Sigmoid colon (tissue), 4 donors: ENCODE results near the gene USP7.

ENCODE experiments used
- CTCF ChIP-seq, 4 experiments: fragments of 450-650 bp in 3 of 4; fragments of 200-600 bp in 1 of 4; IDR thresholded peaks; one replicate each; pipeline ENCODE4 v1.5.1; 2016 to 2019; ENCODE audit warnings: antibody characterized with exemption in 4 of 4, mild to moderate bottlenecking in 3 of 4, moderate library complexity in 2 of 4
- EP300 ChIP-seq, 4 donors: sonication (generic); formaldehyde crosslinking; IDR thresholded peaks; one replicate each; pipeline ENCODE4 v1.6.1; 2017; ENCODE audit warnings: antibody characterized with exemption in 4 of 4
- POLR2A ChIP-seq, 2 donors: fragments of 450-650 bp; IDR thresholded peaks; one replicate each; pipeline ENCODE4 v1.6.1; 2016; ENCODE audit warnings: antibody characterized with exemption in 2 of 2, mild to moderate bottlenecking in 2 of 2, moderate library complexity in 2 of 2

- TF ChIP-seq CTCF (IDR thresholded peaks at IDR 0.05) (no peak), EP300 (IDR thresholded peaks at IDR 0.05) (no peak), POLR2A (IDR thresholded peaks at IDR 0.05) (no peak)
Observed at GRCh38 chr16:8863594-8864424, 99.9 kb downstream of the USP7 start.
